HG03469 (cell line): ENCODE results near the gene PELI2.

Experiments
- ATAC-seq: cut with Tn5 transposase; IDR thresholded peaks from one replicate; pipeline ENCODE4 v1.9.1; 2021; ENCODE audit warnings: mild to moderate bottlenecking, moderate library complexity, moderate number of reproducible peaks; ENCODE audit not compliant: unreplicated experiment

Gene PELI2

DNA sequence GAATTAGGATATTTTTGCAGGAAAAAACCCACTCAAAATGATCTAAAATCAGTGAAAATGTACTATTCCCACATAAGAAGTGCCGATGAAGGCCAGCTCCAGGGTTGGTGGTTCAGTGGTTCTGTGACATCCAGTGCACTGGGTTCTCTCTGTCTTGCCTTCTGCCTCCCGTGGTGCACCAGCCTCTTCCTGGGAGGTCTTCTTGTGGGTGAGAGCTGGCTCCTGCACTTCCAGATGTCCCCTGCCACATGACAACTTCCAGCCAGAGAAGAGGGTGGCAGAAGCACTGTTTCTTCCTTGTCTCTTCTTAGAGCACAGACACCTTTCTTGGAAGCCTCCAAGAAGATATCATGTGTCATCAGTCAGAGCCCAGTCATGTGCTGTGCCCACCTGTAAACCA lies 170.9 kb downstream of the PELI2 start:
- no peak for ATAC-seq

DNA sequence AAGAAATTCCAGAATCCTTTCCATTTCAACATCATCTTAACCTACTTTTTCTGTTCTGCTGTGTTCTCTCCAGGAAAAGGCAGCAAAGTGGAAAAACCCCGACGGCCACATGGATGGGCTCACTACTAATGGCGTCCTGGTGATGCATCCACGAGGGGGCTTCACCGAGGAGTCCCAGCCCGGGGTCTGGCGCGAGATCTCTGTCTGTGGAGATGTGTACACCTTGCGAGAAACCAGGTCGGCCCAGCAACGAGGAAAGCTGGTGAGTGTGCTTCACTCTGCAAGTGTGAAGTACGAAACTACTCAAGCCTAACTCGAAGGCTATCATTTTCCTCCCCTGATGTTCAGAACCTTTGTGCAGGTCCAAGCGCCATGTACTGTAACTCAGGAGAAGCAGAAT lies 172.0 kb downstream of the PELI2 start:
- no peak for ATAC-seq

DNA sequence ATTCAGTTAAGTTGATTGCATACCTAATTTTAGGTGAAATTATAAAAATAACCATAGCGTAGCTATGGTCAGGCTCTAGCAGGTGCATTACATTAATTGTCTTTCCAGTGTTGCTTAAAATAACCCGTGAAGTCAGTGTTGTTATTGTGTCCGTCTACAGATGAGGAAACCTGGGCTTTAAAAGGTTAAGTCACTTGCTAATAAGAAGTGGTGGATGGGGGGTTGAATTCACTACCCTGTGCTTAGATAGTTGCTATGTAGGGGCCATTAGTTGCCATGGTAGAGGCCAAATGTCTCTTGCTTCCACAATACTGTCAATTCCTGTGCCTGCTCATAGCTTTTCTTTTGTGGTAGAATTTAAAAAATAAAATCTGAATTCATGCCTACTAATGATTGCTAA lies 174.8 kb downstream of the PELI2 start:
- ATAC-seq, result no peak

DNA sequence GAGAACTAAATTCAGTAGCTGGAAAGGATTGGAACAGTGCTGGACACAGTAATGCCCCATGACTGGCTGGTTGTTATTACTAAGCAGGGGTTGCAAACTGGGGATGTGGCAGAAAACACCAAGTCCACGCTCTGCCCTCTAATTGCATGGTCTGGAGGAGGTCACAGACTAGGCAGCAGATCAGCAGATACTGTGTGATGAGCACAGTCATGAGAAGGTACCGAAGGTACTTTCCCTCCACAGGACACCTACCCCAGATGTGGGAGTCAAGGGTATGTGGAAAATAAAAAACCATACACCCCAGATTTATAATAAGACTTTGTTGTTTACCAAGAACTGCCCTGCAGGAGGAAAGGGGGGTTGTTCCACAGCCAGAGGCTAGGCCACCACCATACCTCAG lies 175.3 kb downstream of the PELI2 start:
- no peak for ATAC-seq

DNA sequence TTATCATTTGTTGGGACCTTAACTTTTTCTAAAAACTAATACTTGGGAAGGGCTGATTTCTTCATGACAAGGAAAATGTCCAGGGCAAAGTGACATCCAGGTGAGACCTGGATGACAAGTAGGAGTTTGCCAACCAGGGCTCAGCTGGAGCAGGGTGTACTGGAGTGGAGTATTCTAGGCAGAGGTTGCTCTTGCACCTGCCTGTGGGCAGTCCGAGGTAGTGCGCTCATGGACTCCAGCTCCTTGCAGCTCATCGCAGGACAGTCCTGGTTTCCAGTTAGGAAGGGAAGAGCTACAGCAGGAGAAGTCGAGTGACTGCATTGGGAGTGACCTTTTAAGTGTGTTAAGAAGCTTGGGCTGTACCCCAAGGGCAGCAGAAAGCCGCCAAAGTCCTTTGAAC lies 175.9 kb downstream of the PELI2 start:
- ATAC-seq, result no peak

DNA sequence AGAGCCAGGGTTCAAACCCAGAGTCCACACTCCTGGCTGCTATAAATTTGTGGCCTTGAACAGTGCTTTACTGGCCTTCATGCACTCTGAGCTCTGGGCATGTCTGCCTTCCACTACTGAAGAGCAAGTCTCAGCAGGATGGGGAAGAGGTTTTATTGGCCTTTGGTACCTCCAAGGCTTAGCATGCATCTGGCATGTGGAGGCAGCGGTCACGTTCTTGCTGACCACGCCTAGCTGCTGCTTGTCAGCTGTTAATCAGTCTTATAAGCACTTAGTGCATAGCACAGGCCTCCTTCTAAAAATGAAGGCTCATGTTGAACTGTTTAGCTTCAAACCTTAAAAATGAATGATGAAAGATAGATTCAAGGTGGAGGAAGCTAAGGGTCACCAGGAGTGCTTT lies 177.5 kb downstream of the PELI2 start:
- ATAC-seq, result no peak

DNA sequence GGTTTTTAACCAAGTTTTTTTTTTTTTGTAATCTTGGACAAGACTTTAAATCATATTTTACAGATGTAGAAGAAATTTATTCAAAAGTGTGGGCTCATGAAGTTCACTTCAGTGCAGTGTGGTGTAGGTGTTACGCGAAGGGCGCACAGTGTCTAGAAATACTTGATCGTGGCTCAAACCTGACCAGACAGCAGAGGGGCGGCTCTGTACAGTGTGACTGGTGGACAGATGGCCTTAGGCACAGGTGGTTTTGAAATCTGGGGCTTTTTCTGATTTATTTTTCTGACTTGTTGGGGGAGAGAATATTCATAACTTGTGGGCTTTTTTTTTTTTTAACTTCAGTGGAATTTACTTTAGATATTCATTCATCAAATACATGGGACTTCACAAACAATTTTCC lies 179.2 kb downstream of the PELI2 start:
- ATAC-seq, result no peak

DNA sequence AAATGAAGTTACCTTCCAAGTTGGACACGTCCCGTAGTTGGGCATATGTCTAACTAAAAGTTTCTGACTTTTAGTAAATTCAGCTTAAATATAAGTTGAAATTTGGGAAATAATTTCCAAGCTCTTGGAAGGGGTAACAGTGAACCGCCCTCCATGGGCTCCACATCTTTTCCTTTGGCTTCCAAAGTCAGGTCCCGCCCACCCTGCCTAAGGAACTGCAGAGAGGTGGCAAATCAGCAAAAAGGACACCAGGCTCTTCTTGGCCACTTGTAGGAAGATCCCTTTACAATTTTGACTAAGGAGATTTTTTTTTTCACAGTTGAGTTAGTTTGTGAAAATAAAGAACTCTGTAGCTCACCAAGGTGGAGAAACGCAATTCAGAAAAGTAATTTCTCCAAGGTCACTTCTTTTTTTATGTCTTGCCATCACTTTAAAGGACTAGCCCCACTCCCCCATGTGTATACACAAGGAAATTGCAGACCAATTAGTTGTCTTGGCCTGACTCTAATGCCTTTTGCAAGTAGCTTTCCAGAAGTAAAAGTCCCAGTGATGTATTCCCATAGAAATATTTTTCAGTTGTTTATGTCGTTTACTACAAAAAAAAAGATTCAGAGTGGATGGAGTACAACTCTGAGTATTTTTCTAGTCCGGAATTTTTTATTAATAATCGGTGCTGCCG lies 181.2 kb downstream of the PELI2 start:
- ATAC-seq, result no peak

DNA sequence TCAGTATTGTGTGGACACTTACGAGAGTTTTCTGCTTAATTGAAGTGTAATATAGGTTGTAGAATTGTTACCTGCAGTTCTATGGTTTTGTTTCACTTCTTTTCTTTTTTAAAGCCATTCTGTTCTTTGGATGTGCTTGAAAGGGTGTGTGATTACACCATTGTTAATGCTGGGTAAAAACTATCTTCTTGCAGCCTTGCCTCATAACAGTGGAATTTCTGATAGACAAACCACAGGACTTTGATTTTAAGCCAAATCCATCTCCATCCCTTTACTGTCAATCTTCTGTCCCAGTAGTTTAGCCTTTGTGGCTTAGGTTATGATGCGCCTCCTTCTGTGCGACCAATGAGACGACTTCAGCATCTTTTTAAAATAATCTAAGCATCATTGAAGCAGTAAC lies 182.3 kb downstream of the PELI2 start:
- no peak for ATAC-seq

DNA sequence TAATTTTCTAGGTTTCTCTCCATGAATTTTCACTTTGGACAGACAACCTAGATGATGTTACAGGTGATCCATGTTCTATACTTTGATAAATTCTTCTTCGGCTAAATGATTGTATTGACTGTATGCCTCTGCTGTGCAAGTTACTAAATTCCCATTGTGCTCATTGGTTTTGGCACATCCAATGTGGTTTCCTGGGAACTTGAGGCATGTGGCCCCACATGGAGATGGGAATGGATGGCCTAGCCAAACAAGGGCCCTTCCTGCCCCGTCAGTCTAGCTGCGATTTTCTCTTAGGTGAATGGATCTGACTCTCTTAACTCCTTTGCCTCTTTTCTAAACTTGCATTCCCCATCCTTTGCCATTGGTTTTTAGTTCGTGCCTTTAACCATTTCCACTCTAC lies 186.2 kb downstream of the PELI2 start:
- no peak for ATAC-seq

DNA sequence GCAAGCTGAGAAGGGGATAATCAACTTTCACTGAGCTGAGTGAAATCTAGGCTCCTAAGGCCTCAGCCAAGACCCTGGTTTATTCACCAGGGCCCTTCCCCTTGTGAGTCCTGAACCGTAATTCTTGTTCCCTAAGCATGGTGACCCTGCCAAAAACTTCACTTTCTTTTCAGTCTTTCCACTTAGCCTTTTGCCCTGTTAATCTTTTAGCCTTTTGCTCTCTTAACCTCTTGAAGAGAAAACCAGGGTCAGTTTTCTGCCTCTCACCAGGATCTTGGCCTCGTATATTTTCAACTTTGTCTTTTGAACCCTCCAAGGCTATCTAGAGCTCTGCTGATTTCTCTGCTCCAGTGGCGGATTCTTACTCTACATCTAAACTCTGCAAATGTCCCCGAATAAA lies 191.0 kb downstream of the PELI2 start:
- no peak for ATAC-seq

DNA sequence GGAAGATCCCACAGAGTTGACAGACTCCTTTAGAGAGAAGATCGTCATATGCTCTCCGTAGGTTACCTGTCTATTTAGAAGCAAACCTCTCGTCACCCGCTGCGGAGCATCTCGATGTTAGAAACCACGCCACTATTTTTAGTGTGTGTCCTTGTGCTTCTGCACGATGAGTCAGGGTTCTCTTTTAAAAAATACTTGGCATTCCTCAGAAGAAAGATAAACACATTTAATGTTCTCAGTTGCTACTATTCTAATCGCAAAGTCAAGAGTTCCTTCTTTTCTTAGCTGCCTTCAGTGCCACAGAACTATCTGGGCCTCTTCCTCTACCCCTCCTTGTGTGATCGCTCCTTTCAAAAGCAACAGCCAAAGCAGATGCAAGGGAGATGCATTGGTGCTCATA lies 192.4 kb downstream of the PELI2 start:
- ATAC-seq, result no peak

DNA sequence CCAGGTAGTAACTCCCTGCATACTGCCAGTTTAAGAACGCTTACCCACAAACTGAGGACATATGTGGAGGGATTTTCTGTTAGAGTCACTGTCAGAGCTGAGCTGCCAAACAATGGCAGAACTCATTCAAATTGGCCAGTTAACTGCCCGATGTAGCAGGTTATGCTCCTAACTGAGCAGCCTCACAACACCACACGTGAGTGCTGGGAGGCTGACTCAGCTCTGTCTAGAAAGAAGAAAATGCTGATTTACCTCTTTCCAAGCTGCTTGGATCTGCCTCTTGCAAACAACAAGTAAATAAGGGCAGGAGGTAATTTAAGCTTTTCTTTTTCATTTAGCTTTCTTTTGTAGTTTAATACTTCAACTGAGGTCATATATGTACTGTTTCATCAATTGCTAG lies 195.6 kb downstream of the PELI2 start:
- ATAC-seq, result no peak

DNA sequence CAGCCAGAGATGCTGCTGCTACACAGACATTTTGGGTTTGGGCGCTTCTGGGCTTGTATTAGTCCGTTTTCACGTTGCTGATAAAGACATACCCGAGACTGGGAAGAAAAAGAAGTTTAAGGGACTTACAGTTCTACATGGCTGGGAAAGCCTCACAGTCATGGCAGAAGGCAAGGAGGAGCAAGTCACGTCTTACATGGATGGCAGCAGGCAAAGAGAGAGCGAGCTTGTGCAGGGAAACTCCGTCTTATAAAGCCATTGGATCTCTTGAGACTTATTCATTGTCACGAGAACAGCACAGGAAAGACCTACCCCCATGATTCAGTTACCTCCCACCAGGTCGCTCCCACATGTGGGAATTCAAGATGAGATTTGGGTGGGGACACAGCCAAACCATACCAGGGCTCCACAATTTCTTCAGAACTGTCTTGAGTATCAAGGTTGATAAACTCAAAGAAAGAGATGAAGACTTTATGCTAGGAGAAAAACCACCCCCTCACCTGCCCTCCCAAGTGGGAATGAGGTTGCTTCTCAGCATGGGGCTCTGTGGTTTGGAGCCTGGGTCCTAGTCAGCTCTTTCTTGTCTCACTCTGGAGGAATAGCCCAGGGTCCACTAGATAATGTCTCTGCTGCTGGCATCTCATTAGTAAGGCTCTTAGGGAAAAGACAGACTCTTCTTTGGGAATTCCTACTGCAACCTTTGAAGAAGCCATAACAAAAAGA lies 200.3 kb downstream of the PELI2 start:
- ATAC-seq, result no peak

DNA sequence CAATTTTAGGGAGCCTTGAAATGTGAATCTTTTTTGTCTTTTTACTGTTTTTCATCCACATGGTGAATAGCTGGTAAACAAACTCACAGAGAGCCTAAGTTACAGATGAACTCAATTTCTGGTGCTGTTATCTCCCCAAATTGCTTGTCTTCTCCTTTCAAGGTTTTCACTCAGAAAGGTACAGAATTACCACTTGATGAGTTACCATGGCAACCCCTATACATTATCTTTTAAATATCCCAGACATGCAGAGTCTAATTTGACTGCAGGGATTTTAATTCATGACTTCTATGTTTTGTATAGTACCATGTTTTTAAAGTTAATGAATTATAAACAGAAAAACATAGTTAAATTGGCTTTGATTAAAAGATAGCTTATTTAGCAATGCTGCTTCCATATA lies 203.7 kb downstream of the PELI2 start:
- ATAC-seq, result no peak

DNA sequence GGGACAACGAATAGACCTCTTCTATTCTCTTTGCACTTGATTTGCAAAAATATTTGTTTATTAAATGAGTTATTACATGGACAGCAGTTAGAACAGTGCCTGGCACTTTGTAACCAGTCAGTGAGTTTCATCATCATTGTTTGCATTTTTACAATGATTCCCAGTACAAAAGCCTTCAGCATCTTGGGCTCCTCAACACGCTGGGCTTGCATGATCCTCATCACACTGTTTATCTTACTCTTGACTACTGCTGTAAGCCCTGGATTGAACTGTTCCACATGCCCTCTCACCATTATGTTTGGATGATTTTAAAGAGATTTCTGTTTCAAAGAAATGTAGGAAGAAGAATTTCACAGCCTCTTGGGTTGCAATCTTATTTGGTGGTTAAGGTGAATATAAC lies 204.3 kb downstream of the PELI2 start:
- no peak for ATAC-seq

DNA sequence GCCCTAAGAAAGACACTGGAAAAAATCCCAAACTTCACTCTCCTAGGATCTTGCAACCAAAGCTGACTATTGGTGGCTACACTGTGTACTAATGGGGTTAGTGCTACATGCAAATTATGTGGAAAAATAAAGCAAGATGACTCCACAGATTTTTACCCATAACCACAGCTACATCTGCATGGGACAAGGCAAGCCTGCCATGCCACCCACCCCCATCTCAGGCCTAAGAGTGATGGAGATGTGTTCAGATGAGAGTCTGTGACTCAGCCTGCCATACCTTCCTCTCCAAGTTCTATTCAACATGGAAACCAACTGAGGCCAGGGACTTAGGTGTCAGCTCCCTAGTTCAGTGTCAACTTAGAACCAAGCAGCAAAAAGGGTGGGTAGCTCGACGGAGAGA lies 206.2 kb downstream of the PELI2 start:
- no peak for ATAC-seq

DNA sequence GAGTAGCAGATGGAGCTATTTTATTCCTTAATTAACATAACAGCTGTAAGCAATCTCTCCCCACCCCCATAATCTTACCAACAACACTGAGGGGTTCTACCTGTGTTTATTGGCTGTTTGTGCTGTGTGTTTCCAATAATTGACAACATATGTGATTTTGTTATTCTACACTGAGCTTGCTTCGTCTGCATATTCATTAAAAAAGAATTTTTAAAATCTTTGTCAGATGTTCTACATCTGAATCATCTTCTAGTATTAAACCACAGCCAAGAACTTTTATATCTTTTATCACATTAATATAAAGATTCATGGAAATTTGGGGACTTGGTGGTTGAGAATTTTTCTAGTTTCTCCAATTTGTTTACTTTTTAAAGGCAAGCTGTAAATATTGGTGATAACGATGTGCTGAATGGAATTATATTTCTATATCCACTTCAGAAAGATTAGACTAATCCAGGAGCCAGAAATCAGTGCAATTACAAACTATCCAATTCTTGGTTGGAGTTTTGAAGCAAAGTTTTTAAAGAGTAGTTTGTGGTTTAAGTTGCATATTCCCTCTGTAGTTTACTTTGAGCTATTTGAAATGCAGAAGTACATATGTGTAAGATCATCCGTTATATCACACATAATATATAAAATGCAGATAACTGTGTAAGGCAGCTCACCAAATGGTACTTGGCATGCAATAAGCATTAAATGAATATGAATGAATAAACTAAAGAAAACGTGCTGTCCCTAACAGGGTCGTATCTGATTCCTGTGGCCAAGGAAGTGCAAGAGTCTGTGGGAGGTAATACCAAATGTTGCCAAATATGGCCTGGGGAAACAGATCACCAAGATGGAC lies 206.9 kb downstream of the PELI2 start:
- no peak for ATAC-seq

DNA sequence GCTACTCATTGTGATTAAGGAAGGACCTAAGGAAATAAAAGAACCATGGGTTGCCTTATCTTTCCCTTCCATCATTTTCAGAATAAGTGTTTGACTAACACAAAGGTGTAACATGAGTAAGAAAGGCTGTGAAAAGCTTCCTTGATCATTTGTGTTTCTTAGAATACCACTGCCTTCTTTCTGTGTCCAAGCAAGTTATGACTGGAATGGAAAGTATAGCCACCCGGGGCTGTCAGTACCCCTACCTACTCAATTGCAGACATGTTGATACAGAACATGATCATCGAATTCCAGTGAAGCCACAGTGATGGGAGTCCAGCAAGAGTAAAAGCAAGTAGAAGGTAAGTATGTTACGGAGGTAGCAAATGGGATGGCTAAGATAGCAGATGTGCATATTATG lies 209.8 kb downstream of the PELI2 start:
- ATAC-seq, result no peak

DNA sequence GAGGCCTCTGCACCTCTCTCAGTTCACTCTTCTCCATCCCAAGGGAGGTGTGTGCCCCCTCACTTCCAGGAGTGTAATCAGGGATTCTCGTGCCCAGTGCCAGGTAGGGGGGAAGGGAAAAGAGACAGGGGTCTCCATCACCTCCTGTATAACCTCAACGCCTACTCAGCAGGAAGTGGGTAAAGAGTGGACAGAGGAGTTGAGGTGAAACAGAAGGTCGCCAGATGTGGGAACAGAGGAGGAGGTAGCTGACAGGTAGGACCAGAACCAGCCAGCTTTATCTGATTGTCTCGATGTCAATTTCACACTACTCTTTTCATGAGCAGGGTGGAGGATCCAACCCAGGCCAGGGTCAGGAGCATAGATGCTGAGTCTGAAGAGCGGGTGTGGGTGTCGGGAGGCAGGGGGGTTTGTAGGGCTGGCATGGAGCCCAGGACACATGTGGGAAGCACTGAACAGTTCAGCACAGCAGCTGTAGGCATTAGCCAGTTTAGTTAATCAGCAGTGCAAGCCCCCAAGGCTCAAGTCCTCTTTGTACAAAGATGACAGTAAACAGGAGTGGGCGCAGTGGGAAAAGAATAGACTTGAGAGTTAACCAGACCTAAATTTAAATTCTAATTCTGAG lies 213.5 kb downstream of the PELI2 start:
- no peak for ATAC-seq
